Gastrocnemius medialis (tissue), 4 donors: Measurements from ENCODE around the gene LRRC4C. TPM values are rescaled to one million over a fixed set of nuclear protein-coding genes. Genes with fewer than 3 reads are reported as not detected.

Experiments
- ATAC-seq, 2 donors: fragments of 150-250 bp; one replicate each; pipeline ENCODE4 v1.9.1; 2016
- DNase-seq, 2 donors: peaks; one replicate each; pipeline ENCODE4 v3.0.0-alpha.2; 2019
- H3K27ac ChIP-seq, 4 donors: fragments of 200-600 bp; sonication (generic); 1 replicate in 1 of 4; 2 replicates in 3 of 4; pipeline ENCODE4 v1.5.1; 2016 to 2018; ENCODE audit warnings: mild to moderate bottlenecking in 2 of 4, moderate library complexity in 1 of 4
- H3K27me3 ChIP-seq, 3 donors: fragments of 200-600 bp; sonication (generic) in 2 of 3; 1 replicate in 1 of 3; 2 replicates in 2 of 3; pipeline versions ENCODE4 v1.5.1 to v1.6.0; 2016 to 2019; ENCODE audit warnings: mild to moderate bottlenecking in 1 of 3, moderate library complexity in 1 of 3
- H3K36me3 ChIP-seq, 2 donors: fragments of 200-600 bp; sonication (generic) in 1 of 2; one replicate each; pipeline ENCODE4 v1.5.1; 2017 to 2018
- H3K4me1 ChIP-seq, 2 donors: fragments of 200-600 bp; sonication (generic) in 1 of 2; one replicate each; pipeline ENCODE4 v1.5.1; 2016 to 2017; ENCODE audit warnings: mild to moderate bottlenecking in 2 of 2
- H3K4me3 ChIP-seq, 4 donors: fragments of 200-600 bp; sonication (generic) in 3 of 4; 1 replicate in 1 of 4; 2 replicates in 3 of 4; pipeline ENCODE4 v1.5.1; 2016 to 2019; ENCODE audit warnings: mild to moderate bottlenecking in 2 of 4
- H3K9me3 ChIP-seq, 3 donors: fragments of 200-600 bp; sonication (generic) in 2 of 3; 1 replicate in 1 of 3; 2 replicates in 2 of 3; pipeline ENCODE4 v1.5.1; 2016 to 2019
- CTCF ChIP-seq, 5 experiments: fragments of 450-650 bp in 3 of 5; fragments of 200-600 bp in 2 of 5; sonication (generic) in 2 of 5; IDR thresholded peaks in 4 of 5; conservative IDR thresholded peaks in 1 of 5; 1 replicate in 4 of 5; 2 replicates in 1 of 5; pipeline ENCODE4 v1.5.1; 2016 to 2019; ENCODE audit warnings: antibody characterized with exemption in 5 of 5, mild to moderate bottlenecking in 3 of 5, moderate library complexity in 3 of 5
- POLR2A ChIP-seq, 2 donors: fragments of 450-650 bp; IDR thresholded peaks; one replicate each; pipeline ENCODE4 v1.6.1; 2017; ENCODE audit warnings: antibody characterized with exemption in 2 of 2, mild to moderate bottlenecking in 2 of 2, moderate library complexity in 2 of 2
- in situ Hi-C, 4 donors: fragments of 200-750 bp; cut with MboI; loops; one replicate each; pipeline versions ENCODE4 v1.15.0 to v1.8.0; 2017; ENCODE audit warnings: low sequenced_read_pairs in 4 of 4
- intact Hi-C: fragments of 100-400 bp; cut with DNase I; formaldehyde crosslinking; loops from one replicate; pipeline ENCODE4 v1.15.1; 2023; ENCODE audit warnings: low total_unique reads
- total RNA-seq, 4 donors: library from RNA; depleted of rRNA; stranded (reverse); fragments of >200 nt; gene quantifications; one replicate each; pipeline versions ENCODE4 v1.1.0 to v1.2.3, GENCODE V29; 2016

The LRRC4C gene
- total RNA-seq, 4 donors from 2014 or later = 0.15 to 0.59 (median 0.24) TPM; not detected in 1

- no peak overlapping the region for H3K4me3 ChIP-seq
- intact Hi-C loops = no loop called here
- no peak for ATAC-seq
- H3K36me3 ChIP-seq = no peaks in the 10 kb centered on the region
- H3K27me3 ChIP-seq = no peaks in the 10 kb centered on the region
- in situ Hi-C loops = no loop called here
- no peaks in the 10 kb centered on the region for H3K9me3 ChIP-seq
- no peak for DNase-seq
- TF ChIP-seq CTCF (IDR thresholded peaks at IDR 0.05 in 4 of 5, conservative IDR thresholded peaks at IDR 0.05 in 1 of 5) = no peak
- TF ChIP-seq POLR2A (IDR thresholded peaks at IDR 0.05) = no peak
- H3K4me1 ChIP-seq = no peaks in the 10 kb centered on the region
- no peak overlapping the region for H3K27ac ChIP-seq
Measured at GRCh38 chr11:40337118-40337517, 1122.3 kb downstream of the LRRC4C start.

- in situ Hi-C loops = no loop called here
- intact Hi-C loops = no loop called here
- TF ChIP-seq POLR2A (IDR thresholded peaks at IDR 0.05) (no peak), CTCF (IDR thresholded peaks at IDR 0.05 in 4 of 5, conservative IDR thresholded peaks at IDR 0.05 in 1 of 5) (no peak)
- Histone ChIP-seq H3K27ac (no peak overlapping the region), H3K27me3 (no peaks in the 10 kb centered on the region), H3K36me3 (no peaks in the 10 kb centered on the region), H3K4me1 (no peaks in the 10 kb centered on the region), H3K4me3 (no peak overlapping the region), H3K9me3 (no peaks in the 10 kb centered on the region)
- ATAC-seq (peak in 1 of 2 donors; percentile 18), DNase-seq (peak in 1 of 2 donors; percentile 3)
Measured at GRCh38 chr11:40328890-40329614, 1130.4 kb downstream of the LRRC4C start.

GRCh38 chr11:40323241-40323640 lies 1136.2 kb downstream of the LRRC4C start:
- in situ Hi-C loops = no loop called here
- intact Hi-C loops = no loop called here
- H3K4me1 ChIP-seq = no peaks in the 10 kb centered on the region
- H3K9me3 ChIP-seq = no peaks in the 10 kb centered on the region
- DNase-seq = no peak
- no peak overlapping the region for H3K4me3 ChIP-seq
- no peaks in the 10 kb centered on the region for H3K36me3 ChIP-seq
- ATAC-seq = no peak
- H3K27me3 ChIP-seq = no peaks in the 10 kb centered on the region
- TF ChIP-seq POLR2A (IDR thresholded peaks at IDR 0.05) (no peak), CTCF (IDR thresholded peaks at IDR 0.05 in 4 of 5, conservative IDR thresholded peaks at IDR 0.05 in 1 of 5) (no peak)
- no peak overlapping the region for H3K27ac ChIP-seq

- H3K4me1 ChIP-seq = no peaks in the 10 kb centered on the region
- no peaks in the 10 kb centered on the region for H3K36me3 ChIP-seq
- H3K27ac ChIP-seq = no peak overlapping the region
- no peaks in the 10 kb centered on the region for H3K9me3 ChIP-seq
- no peaks in the 10 kb centered on the region for H3K27me3 ChIP-seq
- in situ Hi-C loops (no loop called here), intact Hi-C loops (no loop called here)
- DNase-seq = no peak
- TF ChIP-seq CTCF (IDR thresholded peaks at IDR 0.05 in 4 of 5, conservative IDR thresholded peaks at IDR 0.05 in 1 of 5) = no peak
- TF ChIP-seq POLR2A (IDR thresholded peaks at IDR 0.05) = no peak
- no peak overlapping the region for H3K4me3 ChIP-seq
- ATAC-seq = no peak
Measured at GRCh38 chr11:40321537-40321936, 1137.9 kb downstream of the LRRC4C start.

DNA sequence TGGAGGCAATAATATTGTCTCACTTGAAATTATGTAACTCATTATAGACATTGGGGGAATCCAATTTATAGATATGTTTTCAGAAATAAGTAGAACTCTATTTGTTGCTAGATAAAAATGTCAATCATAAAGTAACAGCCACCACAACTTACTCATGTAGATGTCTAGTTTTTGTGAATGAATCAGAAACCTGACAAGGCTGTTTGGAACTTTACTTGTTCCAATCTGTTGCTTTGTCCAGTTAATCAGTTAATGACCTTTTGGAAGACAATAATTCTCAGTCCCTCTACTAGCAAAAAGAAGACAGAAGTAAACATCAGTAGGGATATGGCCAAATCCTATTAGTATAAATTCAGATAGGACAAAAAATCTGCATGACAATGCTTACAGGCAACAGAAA lies 1143.3 kb downstream of the LRRC4C start:
- H3K27me3 ChIP-seq = no peaks in the 10 kb centered on the region
- no peak overlapping the region for H3K4me3 ChIP-seq
- in situ Hi-C loops = no loop called here
- H3K27ac ChIP-seq = no peak overlapping the region
- H3K36me3 ChIP-seq = no peaks in the 10 kb centered on the region
- intact Hi-C loops = no loop called here
- H3K9me3 ChIP-seq = no peaks in the 10 kb centered on the region
- TF ChIP-seq CTCF (IDR thresholded peaks at IDR 0.05 in 4 of 5, conservative IDR thresholded peaks at IDR 0.05 in 1 of 5) (no peak), POLR2A (IDR thresholded peaks at IDR 0.05) (no peak)
- ATAC-seq (no peak), DNase-seq (no peak)
- H3K4me1 ChIP-seq = no peaks in the 10 kb centered on the region
